Activated T-helper 2 cell treated with anti-CD3 and anti-CD28 coated beads, Interferon-gamma antibody, Interleukin-2, Interleukin-4, amounts not matched to agents 10 μg/mL and 5 μg/mL and 100 μg/mL, durations not matched to agents 14 hours and 24 hours and 36 hours (primary cell): ENCODE results near the gene EFNB2. TPM values are rescaled to one million over a fixed set of nuclear protein-coding genes. Genes with fewer than 3 reads are reported as not detected.

Experiments
- DNase-seq: peaks from one replicate; pipeline ENCODE4 v3.0.0; 2021; ENCODE audit warnings: low spot score
- H3K27ac Mint-ChIP-seq: one replicate; pipeline ENCODE4 v1.8.0; 2021; ENCODE audit warnings: mixed read lengths
- H3K27me3 Mint-ChIP-seq: one replicate; pipeline ENCODE4 v1.8.0; 2021; ENCODE audit warnings: low read depth, mixed read lengths
- H3K36me3 Mint-ChIP-seq: one replicate; pipeline ENCODE4 v1.8.0; 2021; ENCODE audit warnings: low read depth, mixed read lengths
- H3K4me1 Mint-ChIP-seq: one replicate; pipeline ENCODE4 v1.8.0; 2021; ENCODE audit warnings: low read depth, mixed read lengths
- H3K4me3 Mint-ChIP-seq: one replicate; pipeline ENCODE4 v1.8.0; 2021; ENCODE audit warnings: low read depth, mild to moderate bottlenecking, moderate library complexity, mixed read lengths
- H3K9me3 Mint-ChIP-seq: one replicate; pipeline ENCODE4 v1.8.0; 2021; ENCODE audit warnings: mixed read lengths
- intact Hi-C: fragments of 100-400 bp; cut with micrococcal nuclease; formaldehyde crosslinking; loops from one replicate; pipeline ENCODE4 v1.15.1; 2023
- total RNA-seq: library from RNA; stranded (reverse); gene quantifications from 2 replicates; pipeline ENCODE4 v1.2.3, GENCODE V29; 2022

Gene EFNB2
- total RNA-seq, 1 donor from 2014 or later, result 0.21 TPM

DNA sequence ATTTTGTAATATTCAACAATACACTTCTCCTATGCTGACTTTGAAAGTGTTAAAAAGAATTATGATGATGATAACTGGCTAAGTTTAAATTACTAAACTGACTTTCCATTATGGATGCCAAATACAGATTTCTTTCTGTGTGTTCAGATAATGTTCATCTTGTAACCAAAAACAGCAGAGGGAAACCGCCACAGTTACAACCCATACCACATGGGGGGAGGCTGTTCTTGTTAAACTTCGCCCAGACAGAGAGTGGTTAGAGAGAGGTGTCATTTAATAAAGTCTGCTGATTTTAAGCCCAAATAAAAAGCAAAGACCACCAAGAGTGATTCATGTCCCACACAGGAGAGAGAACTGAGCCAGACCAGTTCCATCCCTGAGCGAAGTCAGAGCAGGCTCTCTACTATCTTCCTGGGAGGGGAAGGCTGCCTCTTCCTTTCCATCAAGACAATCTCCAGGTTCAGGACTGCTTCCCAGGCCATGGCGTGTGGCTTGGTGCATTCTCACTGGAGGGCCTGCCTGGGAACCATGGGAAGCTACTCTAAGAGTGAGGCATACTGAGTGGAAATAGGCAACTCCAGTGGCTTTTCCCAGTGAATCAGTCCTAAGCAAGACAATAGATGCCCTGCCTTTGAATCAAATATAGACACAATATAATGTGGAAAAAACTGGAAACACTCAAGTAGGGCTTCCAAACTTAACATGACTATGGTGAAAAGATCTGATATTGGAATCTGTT, 18.2 kb downstream of the EFNB2 start:
- Mint-ChIP-seq H3K27me3 (peaks cover 17% of the 10 kb centered on the region), H3K36me3 (no peaks in the 10 kb centered on the region), H3K9me3 (no peaks in the 10 kb centered on the region), H3K4me1 (peaks cover 2% of the 10 kb centered on the region), H3K4me3 (no peak overlapping the region), H3K27ac (no peak overlapping the region)
- intact Hi-C loops, result no loop called here
- DNase-seq, result no peak

DNA sequence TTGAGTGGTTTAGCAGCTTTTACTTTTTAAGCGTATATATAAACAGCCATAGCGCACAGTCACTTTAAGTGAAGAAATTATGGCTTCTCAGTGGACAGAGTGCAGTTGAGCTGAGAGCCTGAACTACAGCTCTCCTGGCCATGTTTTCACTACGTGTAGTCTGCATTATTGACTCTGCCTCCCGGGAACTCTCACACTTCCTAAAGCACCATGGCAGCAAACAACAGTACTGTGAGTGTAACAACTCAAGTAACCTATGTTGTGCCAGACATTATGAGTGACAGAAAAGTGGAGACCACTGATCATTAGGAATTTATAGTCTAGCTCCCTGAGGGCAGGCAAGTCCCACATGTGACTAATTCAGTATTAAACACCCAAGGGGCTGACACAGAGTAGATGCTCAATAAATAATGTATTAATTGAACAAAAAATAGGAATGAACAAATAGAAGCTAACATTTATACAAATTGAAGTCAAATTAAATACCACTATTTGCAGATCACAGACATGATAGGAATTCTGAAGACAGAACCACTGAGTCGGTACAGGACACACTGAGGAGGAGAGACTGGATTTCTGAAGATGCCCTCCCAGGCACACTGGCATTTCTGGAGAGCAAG, 19.7 kb downstream of the EFNB2 start:
- Mint-ChIP-seq H3K4me1 (peaks cover 2% of the 10 kb centered on the region), H3K27me3 (peaks cover 17% of the 10 kb centered on the region), H3K9me3 (no peaks in the 10 kb centered on the region), H3K27ac (no peak overlapping the region), H3K36me3 (no peaks in the 10 kb centered on the region), H3K4me3 (no peak overlapping the region)
- DNase-seq, result no peak
- intact Hi-C loops, result no loop called here

- H3K9me3 Mint-ChIP-seq, result no peaks in the 10 kb centered on the region
- H3K36me3 Mint-ChIP-seq, result no peaks in the 10 kb centered on the region
- H3K4me1 Mint-ChIP-seq, result peaks cover 2% of the 10 kb centered on the region
- H3K27me3 Mint-ChIP-seq, result peaks cover 13% of the 10 kb centered on the region
- no peak overlapping the region for H3K27ac Mint-ChIP-seq
- intact Hi-C loops, result no loop called here
- DNase-seq, result no peak
- no peak overlapping the region for H3K4me3 Mint-ChIP-seq
These were observed 20.4 kb downstream of the EFNB2 start for GRCh38 chr13:106514928-106515634.

GRCh38 chr13:106513025-106513983, 22.2 kb downstream of the EFNB2 start:
- H3K27me3 Mint-ChIP-seq, result peaks cover 14% of the 10 kb centered on the region

GRCh38 chr13:106507560-106508274, 27.7 kb downstream of the EFNB2 start:
- DNase-seq, result no peak
- Mint-ChIP-seq H3K9me3 (no peaks in the 10 kb centered on the region), H3K27me3 (peaks cover 2% of the 10 kb centered on the region), H3K36me3 (no peaks in the 10 kb centered on the region), H3K4me3 (no peak overlapping the region), H3K4me1 (peaks cover 2% of the 10 kb centered on the region), H3K27ac (no peak overlapping the region)
- intact Hi-C loops, result no loop called here

More at GRCh38 chr13:106513025-106513983, 22.2 kb downstream of the EFNB2 start:
- H3K4me1 Mint-ChIP-seq, result peaks cover 2% of the 10 kb centered on the region
- H3K27ac Mint-ChIP-seq, result no peak overlapping the region
- no peaks in the 10 kb centered on the region for H3K36me3 Mint-ChIP-seq
- H3K4me3 Mint-ChIP-seq, result no peak overlapping the region
- intact Hi-C loops, result no loop called here
- no peak for DNase-seq
- H3K9me3 Mint-ChIP-seq, result no peaks in the 10 kb centered on the region

- peaks cover 5% of the 10 kb centered on the region for H3K27me3 Mint-ChIP-seq
- intact Hi-C loops, result no loop called here
- H3K36me3 Mint-ChIP-seq, result no peaks in the 10 kb centered on the region
- H3K4me3 Mint-ChIP-seq, result no peak overlapping the region
- no peak for DNase-seq
- H3K27ac Mint-ChIP-seq, result no peak overlapping the region
- no peaks in the 10 kb centered on the region for H3K9me3 Mint-ChIP-seq
- H3K4me1 Mint-ChIP-seq, result peaks cover 2% of the 10 kb centered on the region
These were observed 29.2 kb downstream of the EFNB2 start for GRCh38 chr13:106506286-106506685.

DNA sequence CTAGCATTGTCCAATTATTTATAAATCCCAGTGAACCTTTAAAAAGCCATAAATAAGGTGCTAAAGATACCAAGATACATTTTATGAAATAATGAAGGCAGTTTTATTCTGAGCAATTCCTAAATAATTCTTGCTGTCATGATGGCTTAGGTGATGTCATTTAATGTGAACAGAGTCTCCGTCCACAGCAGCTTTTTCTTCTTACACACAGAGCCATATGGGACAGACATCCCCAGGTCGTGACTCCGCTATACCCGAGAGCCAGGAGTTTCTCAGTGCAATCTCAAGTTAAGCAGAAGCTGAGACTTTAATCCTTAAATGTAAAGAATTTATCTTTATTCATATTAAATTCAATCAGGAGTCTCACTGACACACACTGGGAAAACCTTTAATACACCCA, 29.7 kb downstream of the EFNB2 start:
- no peak overlapping the region for H3K27ac Mint-ChIP-seq
- intact Hi-C loops, result no loop called here
- no peaks in the 10 kb centered on the region for H3K9me3 Mint-ChIP-seq
- no peak for DNase-seq
- H3K4me3 Mint-ChIP-seq, result no peak overlapping the region
- no peaks in the 10 kb centered on the region for H3K36me3 Mint-ChIP-seq
- H3K4me1 Mint-ChIP-seq, result peaks cover 2% of the 10 kb centered on the region
- peaks cover 6% of the 10 kb centered on the region for H3K27me3 Mint-ChIP-seq

- peaks cover 2% of the 10 kb centered on the region for H3K4me1 Mint-ChIP-seq
- H3K9me3 Mint-ChIP-seq, result no peaks in the 10 kb centered on the region
- DNase-seq, result no peak
- intact Hi-C loops, result no loop called here
- H3K27ac Mint-ChIP-seq, result no peak overlapping the region
- H3K27me3 Mint-ChIP-seq, result peaks cover 10% of the 10 kb centered on the region
- no peak overlapping the region for H3K4me3 Mint-ChIP-seq
- H3K36me3 Mint-ChIP-seq, result no peaks in the 10 kb centered on the region
These were observed 30.2 kb downstream of the EFNB2 start for GRCh38 chr13:106505295-106505694.

- no peak overlapping the region for H3K27ac Mint-ChIP-seq
- DNase-seq, result no peak
- intact Hi-C loops, result no loop called here
- H3K4me3 Mint-ChIP-seq, result no peak overlapping the region
- no peaks in the 10 kb centered on the region for H3K9me3 Mint-ChIP-seq
- H3K36me3 Mint-ChIP-seq, result no peaks in the 10 kb centered on the region
- peaks cover 17% of the 10 kb centered on the region for H3K27me3 Mint-ChIP-seq
- H3K4me1 Mint-ChIP-seq, result peaks cover 2% of the 10 kb centered on the region
These were observed 31.6 kb downstream of the EFNB2 start for GRCh38 chr13:106503730-106504453.

GRCh38 chr13:106503272-106503671, 32.2 kb downstream of the EFNB2 start:
- Mint-ChIP-seq H3K4me1 (peaks cover 2% of the 10 kb centered on the region), H3K27me3 (peaks cover 23% of the 10 kb centered on the region), H3K27ac (no peak overlapping the region), H3K36me3 (no peaks in the 10 kb centered on the region), H3K9me3 (no peaks in the 10 kb centered on the region), H3K4me3 (no peak overlapping the region)
- intact Hi-C loops, result no loop called here
- DNase-seq, result no peak

- intact Hi-C loops, result no loop called here
- no peak overlapping the region for H3K27ac Mint-ChIP-seq
- H3K36me3 Mint-ChIP-seq, result no peaks in the 10 kb centered on the region
- no peak for DNase-seq
- H3K9me3 Mint-ChIP-seq, result no peaks in the 10 kb centered on the region
- no peak overlapping the region for H3K4me3 Mint-ChIP-seq
- no peaks in the 10 kb centered on the region for H3K4me1 Mint-ChIP-seq
- H3K27me3 Mint-ChIP-seq, result peaks cover 45% of the 10 kb centered on the region
These were observed 35.0 kb downstream of the EFNB2 start for GRCh38 chr13:106500445-106500844.
